ENCODE data around the gene CLPTM1L.

The CLPTM1L gene

DNA sequence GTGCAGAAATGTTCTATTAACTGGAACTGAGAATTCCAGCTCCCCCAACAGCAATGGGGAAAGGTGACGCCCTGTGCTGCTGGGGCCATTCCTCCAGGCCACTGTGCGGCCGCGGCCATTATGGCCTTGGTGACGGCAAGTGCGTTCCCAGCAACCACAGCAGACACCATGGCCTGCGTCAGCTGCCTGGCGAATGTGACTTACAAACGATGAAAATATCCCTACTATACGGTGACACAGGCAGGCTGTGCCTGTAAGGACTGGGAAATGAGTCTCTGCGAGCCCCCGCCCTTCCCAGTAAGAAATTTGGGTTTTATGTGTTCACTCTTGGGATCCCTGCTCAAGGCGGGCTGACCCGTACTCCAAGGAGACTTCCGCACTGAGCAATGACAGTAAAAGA is 20.6 kb downstream of the CLPTM1L start:
- no peak overlapping the region for H3K4me3 ChIP-seq
- TF ChIP-seq FOXP2 (optimal IDR thresholded peaks at IDR 0.05; ENCODE audit: control extremely low read depth, extremely low read length, insufficient read depth): no peak
- no peak for TF ChIP-seq POLR2AphosphoS5 (IDR thresholded peaks at IDR 0.05; ENCODE audit: borderline replicate concordance, low read depth, low read length)
- no peak for TF ChIP-seq EZH2 (IDR thresholded peaks at IDR 0.05)
- H3K27ac ChIP-seq: no peak overlapping the region
- H3K9me3 ChIP-seq (ENCODE audit: low read depth, low read length): no peaks in the 10 kb centered on the region
- no peak overlapping the region for H3K9ac ChIP-seq (ENCODE audit: insufficient read length)
- H3K36me3 ChIP-seq (ENCODE audit: insufficient read depth, low read length): peaks cover 58% of the 10 kb centered on the region
- no peak for DNase-seq (ENCODE audit: low read depth, low spot score)

DNA sequence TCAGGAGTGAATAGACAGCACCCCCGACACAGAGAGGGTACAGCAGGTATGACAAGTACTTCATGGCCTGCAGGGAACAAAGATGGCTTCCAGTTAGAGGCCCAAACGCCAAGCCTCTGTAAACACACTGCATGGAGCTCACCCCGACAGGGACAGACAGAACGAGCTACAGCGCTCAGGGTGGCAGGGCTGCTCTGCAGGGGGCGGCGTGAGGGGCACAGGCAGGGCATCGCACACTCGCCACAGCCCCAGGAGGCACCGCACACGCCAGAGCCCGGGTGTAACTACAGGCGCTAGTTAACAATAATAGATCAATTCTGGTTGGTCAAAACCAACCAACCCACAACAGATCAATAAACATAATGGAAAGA is 21.1 kb downstream of the CLPTM1L start:
- no peak overlapping the region for H3K4me3 ChIP-seq
- no peak overlapping the region for H3K9ac ChIP-seq (ENCODE audit: insufficient read length)
- TF ChIP-seq EZH2 (IDR thresholded peaks at IDR 0.05) (no peak), POLR2AphosphoS5 (IDR thresholded peaks at IDR 0.05; ENCODE audit: borderline replicate concordance, low read depth, low read length) (no peak), FOXP2 (optimal IDR thresholded peaks at IDR 0.05; ENCODE audit: control extremely low read depth, extremely low read length, insufficient read depth) (no peak)
- H3K27ac ChIP-seq: no peak overlapping the region
- no peak for DNase-seq (ENCODE audit: low read depth, low spot score)
- H3K36me3 ChIP-seq (ENCODE audit: insufficient read depth, low read length): peaks cover 62% of the 10 kb centered on the region
- H3K9me3 ChIP-seq (ENCODE audit: low read depth, low read length): no peaks in the 10 kb centered on the region

DNA sequence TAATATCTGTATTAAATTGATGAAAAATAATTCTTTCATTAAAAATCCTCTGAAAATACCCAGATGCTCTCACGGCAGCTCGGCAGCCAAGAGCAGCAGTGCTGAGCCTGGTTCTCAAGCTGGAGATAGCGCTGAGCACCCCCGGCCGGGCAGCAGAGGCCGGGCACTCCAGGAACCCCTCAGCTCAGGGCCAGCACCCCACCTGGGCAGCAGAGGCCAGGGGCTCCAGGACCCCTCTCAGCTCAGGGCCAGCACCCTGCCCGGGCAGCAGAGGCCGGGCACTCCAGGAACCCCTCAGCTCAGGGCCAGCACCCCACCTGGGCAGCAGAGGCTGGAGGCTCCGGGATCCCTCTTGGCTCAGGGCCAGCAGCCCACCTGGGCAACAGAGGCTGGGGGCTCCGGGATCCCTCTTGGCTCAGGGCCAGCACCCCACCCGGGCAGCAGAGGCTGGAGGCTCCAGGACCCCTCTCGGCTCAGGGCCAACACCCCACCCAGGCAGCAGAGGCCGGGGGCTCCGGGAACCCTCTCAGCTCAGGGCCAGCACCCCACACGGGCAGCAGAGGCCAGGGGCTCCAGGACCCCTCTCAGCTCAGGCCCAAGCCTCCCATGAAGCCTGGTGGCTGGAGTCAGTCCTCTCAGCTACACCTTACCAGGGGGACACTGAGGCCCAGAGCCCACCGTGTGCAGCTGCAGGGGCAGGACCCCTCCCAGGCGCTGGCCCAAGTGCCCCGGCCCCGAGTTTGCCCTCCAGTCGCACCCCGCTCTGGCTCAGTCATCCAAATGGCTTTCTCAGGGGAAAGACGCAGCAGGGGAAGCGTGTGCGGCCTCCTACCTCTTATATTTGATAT is 21.7 kb downstream of the CLPTM1L start:
- H3K27ac ChIP-seq: no peak overlapping the region
- no peak overlapping the region for H3K4me3 ChIP-seq
- no peak overlapping the region for H3K9ac ChIP-seq (ENCODE audit: insufficient read length)
- H3K36me3 ChIP-seq (ENCODE audit: insufficient read depth, low read length): peaks cover 68% of the 10 kb centered on the region
- no peaks in the 10 kb centered on the region for H3K9me3 ChIP-seq (ENCODE audit: low read depth, low read length)
- no peak for DNase-seq (ENCODE audit: low read depth, low spot score)
- no peak for TF ChIP-seq POLR2AphosphoS5 (IDR thresholded peaks at IDR 0.05; ENCODE audit: borderline replicate concordance, low read depth, low read length)
- TF ChIP-seq EZH2 (IDR thresholded peaks at IDR 0.05): no peak
- no peak for TF ChIP-seq FOXP2 (optimal IDR thresholded peaks at IDR 0.05; ENCODE audit: control extremely low read depth, extremely low read length, insufficient read depth)

DNA sequence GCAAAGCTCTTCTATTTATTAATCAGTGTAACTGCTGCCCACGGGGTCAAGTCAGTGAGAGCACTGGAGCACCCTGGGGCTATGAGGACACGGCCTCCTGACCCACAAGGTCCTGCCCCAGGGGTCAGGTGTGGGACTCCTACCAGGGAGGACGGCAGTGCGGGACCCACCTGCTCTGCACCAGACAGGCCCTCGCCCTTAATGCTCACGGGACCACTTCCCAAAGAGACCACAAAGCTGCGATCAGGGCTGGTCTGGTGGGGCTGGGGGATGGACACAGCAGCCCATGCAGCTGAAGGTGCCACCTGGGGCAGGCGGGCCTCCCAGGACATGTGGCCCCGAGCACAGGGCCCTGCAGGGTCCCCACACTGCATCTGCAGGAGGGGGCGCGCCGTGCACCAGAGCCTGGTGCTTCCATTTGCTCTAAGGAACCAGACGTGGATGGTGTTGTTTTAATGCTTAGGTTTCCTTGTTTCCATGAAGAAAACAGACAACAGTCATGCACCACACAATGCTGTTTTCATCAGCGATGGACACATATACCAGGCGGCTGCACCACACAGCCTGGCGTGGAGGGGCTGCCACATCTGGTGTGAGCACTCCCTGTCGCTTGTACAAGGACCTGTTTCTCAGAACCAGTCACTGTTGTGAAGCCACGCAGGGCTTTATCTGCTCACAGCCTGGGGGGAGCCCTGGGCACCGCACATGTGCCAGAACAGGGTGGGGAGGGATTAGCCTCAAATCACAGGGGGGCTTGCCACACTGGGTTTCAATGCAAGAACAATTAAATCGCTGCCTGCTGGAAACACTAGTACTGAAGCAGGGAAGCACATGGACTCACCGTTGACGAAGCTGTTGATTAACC is 22.6 kb downstream of the CLPTM1L start:
- no peak for DNase-seq (ENCODE audit: low read depth, low spot score)
- H3K36me3 ChIP-seq (ENCODE audit: insufficient read depth, low read length): peaks cover 71% of the 10 kb centered on the region
- no peak overlapping the region for H3K9ac ChIP-seq (ENCODE audit: insufficient read length)
- no peak for TF ChIP-seq POLR2AphosphoS5 (IDR thresholded peaks at IDR 0.05; ENCODE audit: borderline replicate concordance, low read depth, low read length)
- TF ChIP-seq EZH2 (IDR thresholded peaks at IDR 0.05): no peak
- no peak for TF ChIP-seq FOXP2 (optimal IDR thresholded peaks at IDR 0.05; ENCODE audit: control extremely low read depth, extremely low read length, insufficient read depth)
- no peaks in the 10 kb centered on the region for H3K9me3 ChIP-seq (ENCODE audit: low read depth, low read length)
- H3K27ac ChIP-seq: no peak overlapping the region
- H3K4me3 ChIP-seq: no peak overlapping the region

DNA sequence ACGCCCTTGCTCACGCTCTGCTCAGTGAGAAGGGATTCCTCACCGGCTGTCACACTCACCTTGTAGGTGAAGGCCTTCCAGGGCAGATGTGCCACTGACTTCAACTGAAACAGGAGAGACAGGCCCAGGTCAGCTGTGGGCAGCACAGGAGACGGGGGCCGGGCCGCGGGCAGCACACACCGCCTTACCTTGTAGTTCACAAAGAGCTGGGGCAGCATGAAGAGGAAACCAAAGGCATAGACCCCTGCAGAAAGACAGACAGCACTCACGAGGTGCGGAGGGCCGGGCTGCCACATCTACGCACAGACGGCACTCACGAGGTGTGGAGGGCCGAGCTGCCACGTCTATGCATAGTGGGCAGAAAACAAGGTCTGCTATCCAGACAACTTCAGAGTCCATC is 23.3 kb downstream of the CLPTM1L start:
- TF ChIP-seq POLR2AphosphoS5 (IDR thresholded peaks at IDR 0.05; ENCODE audit: borderline replicate concordance, low read depth, low read length) (no peak), FOXP2 (optimal IDR thresholded peaks at IDR 0.05; ENCODE audit: control extremely low read depth, extremely low read length, insufficient read depth) (no peak), EZH2 (IDR thresholded peaks at IDR 0.05) (no peak)
- no peak for DNase-seq (ENCODE audit: low read depth, low spot score)
- no peak overlapping the region for H3K9ac ChIP-seq (ENCODE audit: insufficient read length)
- H3K36me3 ChIP-seq (ENCODE audit: insufficient read depth, low read length): peaks cover 71% of the 10 kb centered on the region
- H3K9me3 ChIP-seq (ENCODE audit: low read depth, low read length): no peaks in the 10 kb centered on the region
- no peak overlapping the region for H3K27ac ChIP-seq
- H3K4me3 ChIP-seq: no peak overlapping the region

DNA sequence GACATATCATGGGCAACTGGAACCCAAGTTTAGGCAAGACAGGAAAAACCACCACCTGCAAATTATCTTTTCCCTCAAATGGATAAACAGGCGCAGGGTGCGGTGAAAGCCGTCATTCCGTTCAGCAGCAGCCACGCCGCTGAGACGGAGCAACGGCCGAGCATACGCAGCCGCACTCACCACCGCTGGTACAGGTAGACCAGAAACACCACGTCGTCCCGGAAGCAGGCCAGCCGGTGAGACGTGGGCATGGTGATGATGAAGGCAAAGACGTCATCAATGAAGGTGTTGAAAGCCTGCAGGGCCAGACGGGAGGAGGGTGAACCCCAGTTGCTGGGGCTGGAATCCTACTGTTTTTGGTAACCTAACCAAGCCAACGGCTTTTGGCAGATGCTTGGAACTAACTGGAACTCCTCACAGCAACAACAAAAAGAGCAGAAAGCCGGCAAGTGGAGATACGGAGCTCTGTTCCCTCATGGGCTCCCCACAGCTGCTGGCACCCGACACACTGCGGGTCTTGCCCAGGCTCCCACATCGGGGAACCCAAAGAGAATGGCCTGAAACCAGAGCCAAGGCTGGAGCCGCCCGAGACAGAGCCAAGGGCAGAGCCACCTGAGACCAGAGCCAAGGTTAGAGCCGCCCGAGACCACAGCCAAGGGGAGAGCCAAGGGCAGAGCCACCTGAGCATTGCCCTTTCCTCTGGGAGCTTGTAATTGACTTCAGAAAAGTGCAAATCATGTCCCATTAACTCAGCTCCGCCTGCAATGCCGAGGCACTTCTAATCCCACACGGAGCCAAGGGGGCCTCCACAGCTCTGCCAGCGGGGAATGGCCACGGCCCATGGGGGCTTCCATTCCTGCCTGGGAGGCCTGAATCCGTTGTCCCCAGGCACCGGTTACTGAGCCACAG is 24.2 kb downstream of the CLPTM1L start:
- Histone ChIP-seq H3K27ac (no peak overlapping the region), H3K4me3 (no peak overlapping the region), H3K36me3 (ENCODE audit: insufficient read depth, low read length) (peaks cover 71% of the 10 kb centered on the region), H3K9me3 (ENCODE audit: low read depth, low read length) (no peaks in the 10 kb centered on the region), H3K9ac (ENCODE audit: insufficient read length) (no peak overlapping the region)
- DNase-seq (ENCODE audit: low read depth, low spot score): no peak
- TF ChIP-seq EZH2 (IDR thresholded peaks at IDR 0.05) (no peak), FOXP2 (optimal IDR thresholded peaks at IDR 0.05; ENCODE audit: control extremely low read depth, extremely low read length, insufficient read depth) (no peak), POLR2AphosphoS5 (IDR thresholded peaks at IDR 0.05; ENCODE audit: borderline replicate concordance, low read depth, low read length) (no peak)

DNA sequence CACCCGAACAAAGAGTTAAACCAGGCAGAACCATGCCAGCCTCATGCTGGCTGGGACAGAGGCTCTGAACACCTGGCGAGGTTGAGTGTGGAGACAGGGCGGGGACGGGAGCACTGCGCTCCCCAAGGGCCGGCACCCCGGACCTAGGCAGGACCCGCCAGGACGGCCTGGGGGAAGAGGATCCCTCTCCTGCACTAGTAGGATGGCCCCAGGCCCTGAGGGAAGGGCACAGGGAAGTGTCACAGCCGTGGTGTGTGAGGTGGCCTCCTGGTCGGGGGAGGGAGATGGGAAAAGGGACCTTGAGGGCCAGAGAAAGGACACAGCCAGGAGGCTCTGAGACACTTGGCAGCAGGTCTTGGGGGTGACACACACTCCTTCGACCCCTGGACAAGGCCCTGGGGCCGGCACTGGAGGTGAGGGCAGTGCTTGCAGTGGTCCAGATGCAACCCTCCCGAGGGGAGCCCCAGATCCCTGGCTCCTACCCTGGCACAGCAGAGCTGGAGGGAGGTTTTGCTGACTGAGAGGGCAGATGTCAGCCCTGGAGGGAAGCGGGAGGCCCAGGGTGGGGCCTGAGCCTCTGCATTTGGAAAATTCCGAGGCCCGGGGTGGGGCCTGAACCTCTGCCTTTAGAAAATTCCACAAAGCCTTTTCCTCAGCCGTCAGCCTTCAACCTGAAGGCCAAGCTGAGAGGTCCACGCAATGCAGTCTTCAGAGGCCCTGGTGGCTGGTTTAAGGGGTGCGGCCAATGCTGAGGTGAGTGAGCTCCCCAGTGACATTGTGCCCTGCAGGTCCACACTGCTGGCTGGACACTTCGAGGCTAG is 25.3 kb downstream of the CLPTM1L start:
- no peak for DNase-seq (ENCODE audit: low read depth, low spot score)
- H3K36me3 ChIP-seq (ENCODE audit: insufficient read depth, low read length): peaks cover 61% of the 10 kb centered on the region
- no peaks in the 10 kb centered on the region for H3K9me3 ChIP-seq (ENCODE audit: low read depth, low read length)
- no peak overlapping the region for H3K27ac ChIP-seq
- no peak overlapping the region for H3K4me3 ChIP-seq
- H3K9ac ChIP-seq (ENCODE audit: insufficient read length): no peak overlapping the region
- TF ChIP-seq FOXP2 (optimal IDR thresholded peaks at IDR 0.05; ENCODE audit: control extremely low read depth, extremely low read length, insufficient read depth) (no peak), EZH2 (IDR thresholded peaks at IDR 0.05) (no peak), POLR2AphosphoS5 (IDR thresholded peaks at IDR 0.05; ENCODE audit: borderline replicate concordance, low read depth, low read length) (no peak)
